ENCODE data around the gene PEX1.

DNA sequence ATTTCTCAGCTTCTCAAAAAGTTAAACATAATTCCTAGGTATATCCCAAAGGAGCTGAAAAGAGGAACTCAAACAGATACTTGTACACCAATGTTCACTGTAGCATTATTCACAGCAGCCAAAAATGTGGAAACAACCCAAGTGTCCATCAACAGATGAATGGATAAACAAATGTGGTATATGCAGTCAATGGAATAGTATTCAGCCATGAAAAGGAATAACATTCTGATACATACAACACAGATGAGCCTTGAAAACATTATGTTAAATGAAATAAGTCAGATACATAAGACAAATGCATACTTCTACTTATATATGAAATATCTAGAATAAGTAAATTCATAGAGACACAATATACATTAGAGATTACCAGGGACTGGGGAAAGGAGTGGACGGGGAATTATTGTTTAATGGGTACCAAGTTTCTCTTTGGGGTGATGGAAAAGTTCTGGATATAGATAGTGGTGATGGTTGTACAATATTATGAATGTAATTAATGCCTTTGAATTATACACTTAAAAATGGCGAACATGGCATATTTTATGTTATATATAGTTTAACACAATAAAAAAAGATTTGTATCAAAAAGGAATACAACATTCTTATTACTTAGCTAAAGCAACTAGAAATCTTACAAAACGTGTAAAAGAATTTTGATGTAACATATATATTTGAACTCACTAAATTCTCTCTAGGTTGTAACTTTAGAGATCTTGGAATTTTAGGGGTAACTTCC, 15.0 kb downstream of the PEX1 start:
- TF ChIP-seq, protein P1, sequence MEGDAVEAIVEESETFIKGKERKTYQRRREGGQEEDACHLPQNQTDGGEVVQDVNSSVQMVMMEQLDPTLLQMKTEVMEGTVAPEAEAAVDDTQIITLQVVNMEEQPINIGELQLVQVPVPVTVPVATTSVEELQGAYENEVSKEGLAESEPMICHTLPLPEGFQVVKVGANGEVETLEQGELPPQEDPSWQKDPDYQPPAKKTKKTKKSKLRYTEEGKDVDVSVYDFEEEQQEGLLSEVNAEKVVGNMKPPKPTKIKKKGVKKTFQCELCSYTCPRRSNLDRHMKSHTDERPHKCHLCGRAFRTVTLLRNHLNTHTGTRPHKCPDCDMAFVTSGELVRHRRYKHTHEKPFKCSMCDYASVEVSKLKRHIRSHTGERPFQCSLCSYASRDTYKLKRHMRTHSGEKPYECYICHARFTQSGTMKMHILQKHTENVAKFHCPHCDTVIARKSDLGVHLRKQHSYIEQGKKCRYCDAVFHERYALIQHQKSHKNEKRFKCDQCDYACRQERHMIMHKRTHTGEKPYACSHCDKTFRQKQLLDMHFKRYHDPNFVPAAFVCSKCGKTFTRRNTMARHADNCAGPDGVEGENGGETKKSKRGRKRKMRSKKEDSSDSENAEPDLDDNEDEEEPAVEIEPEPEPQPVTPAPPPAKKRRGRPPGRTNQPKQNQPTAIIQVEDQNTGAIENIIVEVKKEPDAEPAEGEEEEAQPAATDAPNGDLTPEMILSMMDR (IDR thresholded peaks at IDR 0.05; ENCODE audit: poor library complexity, severe bottlenecking) = no peak
- TF ChIP-seq, protein P2, sequence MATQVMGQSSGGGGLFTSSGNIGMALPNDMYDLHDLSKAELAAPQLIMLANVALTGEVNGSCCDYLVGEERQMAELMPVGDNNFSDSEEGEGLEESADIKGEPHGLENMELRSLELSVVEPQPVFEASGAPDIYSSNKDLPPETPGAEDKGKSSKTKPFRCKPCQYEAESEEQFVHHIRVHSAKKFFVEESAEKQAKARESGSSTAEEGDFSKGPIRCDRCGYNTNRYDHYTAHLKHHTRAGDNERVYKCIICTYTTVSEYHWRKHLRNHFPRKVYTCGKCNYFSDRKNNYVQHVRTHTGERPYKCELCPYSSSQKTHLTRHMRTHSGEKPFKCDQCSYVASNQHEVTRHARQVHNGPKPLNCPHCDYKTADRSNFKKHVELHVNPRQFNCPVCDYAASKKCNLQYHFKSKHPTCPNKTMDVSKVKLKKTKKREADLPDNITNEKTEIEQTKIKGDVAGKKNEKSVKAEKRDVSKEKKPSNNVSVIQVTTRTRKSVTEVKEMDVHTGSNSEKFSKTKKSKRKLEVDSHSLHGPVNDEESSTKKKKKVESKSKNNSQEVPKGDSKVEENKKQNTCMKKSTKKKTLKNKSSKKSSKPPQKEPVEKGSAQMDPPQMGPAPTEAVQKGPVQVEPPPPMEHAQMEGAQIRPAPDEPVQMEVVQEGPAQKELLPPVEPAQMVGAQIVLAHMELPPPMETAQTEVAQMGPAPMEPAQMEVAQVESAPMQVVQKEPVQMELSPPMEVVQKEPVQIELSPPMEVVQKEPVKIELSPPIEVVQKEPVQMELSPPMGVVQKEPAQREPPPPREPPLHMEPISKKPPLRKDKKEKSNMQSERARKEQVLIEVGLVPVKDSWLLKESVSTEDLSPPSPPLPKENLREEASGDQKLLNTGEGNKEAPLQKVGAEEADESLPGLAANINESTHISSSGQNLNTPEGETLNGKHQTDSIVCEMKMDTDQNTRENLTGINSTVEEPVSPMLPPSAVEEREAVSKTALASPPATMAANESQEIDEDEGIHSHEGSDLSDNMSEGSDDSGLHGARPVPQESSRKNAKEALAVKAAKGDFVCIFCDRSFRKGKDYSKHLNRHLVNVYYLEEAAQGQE (IDR thresholded peaks at IDR 0.05; ENCODE audit: borderline replicate concordance) = no peak
- TF ChIP-seq POLR2AphosphoS5 (IDR thresholded peaks at IDR 0.05) = no peak
- no peak for TF ChIP-seq TAF1 (IDR thresholded peaks at IDR 0.05; ENCODE audit: low read depth)
- TF ChIP-seq RAD21 (conservative IDR thresholded peaks at IDR 0.05) = no peak
- TF ChIP-seq EZH2 (IDR thresholded peaks at IDR 0.05; ENCODE audit: borderline replicate concordance, insufficient read depth, low read length, poor library complexity, severe bottlenecking) = no peak
- no peak for TF ChIP-seq EP300 (conservative IDR thresholded peaks at IDR 0.05; ENCODE audit: poor library complexity, severe bottlenecking)
- no peak for TF ChIP-seq SMC3 (conservative IDR thresholded peaks at IDR 0.05; ENCODE audit: poor library complexity)
